ENCODE results near the gene KRTAP10-4.
"Not testable (repeated sequence)": the region's sequence is repeated elsewhere in the genome, so short reads cannot be mapped to it uniquely, and the experiment has no call there.

The KRTAP10-4 gene

DNA sequence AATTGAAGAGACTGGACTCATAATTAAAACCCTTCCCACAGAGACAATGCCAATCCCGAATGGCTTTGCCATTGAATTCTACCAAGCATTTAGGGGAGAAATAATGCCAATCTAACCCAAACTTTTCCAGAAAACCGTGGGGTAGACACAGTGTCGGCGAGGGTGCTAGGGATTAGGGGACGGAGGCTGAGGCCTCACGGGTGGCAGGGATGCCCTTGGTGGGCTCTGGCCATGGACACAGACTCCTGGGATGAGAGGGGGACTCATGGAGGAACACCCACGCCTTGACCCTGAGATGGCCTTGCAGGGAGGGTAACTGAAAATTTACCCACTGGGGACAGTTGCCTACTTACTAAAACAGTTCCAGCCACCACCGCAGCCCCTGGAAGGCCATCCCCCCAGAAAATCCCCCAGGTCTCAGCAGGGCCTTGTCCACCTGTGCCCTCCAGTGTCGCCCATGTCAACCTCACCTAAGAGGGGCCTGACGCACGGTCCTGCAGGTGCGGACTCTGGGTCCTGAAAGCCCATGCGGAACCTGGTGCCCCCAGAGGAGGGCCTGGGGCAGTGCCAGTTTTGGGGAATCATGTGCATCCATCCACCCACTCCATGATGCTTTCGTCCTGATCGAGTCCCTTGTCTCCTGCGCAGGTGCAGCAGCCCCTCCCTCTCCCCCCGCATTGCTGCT is 5.0 kb downstream of the KRTAP10-4 start:
- DNase-seq (ENCODE audit: low read depth), result no peak
- H3K4me3 ChIP-seq (ENCODE audit: low read depth, low read length), result no peak overlapping the region
- TF ChIP-seq, protein P1, sequence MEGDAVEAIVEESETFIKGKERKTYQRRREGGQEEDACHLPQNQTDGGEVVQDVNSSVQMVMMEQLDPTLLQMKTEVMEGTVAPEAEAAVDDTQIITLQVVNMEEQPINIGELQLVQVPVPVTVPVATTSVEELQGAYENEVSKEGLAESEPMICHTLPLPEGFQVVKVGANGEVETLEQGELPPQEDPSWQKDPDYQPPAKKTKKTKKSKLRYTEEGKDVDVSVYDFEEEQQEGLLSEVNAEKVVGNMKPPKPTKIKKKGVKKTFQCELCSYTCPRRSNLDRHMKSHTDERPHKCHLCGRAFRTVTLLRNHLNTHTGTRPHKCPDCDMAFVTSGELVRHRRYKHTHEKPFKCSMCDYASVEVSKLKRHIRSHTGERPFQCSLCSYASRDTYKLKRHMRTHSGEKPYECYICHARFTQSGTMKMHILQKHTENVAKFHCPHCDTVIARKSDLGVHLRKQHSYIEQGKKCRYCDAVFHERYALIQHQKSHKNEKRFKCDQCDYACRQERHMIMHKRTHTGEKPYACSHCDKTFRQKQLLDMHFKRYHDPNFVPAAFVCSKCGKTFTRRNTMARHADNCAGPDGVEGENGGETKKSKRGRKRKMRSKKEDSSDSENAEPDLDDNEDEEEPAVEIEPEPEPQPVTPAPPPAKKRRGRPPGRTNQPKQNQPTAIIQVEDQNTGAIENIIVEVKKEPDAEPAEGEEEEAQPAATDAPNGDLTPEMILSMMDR (IDR thresholded peaks at IDR 0.05; ENCODE audit: low read depth, low read length, missing control alignments), result no peak

DNA sequence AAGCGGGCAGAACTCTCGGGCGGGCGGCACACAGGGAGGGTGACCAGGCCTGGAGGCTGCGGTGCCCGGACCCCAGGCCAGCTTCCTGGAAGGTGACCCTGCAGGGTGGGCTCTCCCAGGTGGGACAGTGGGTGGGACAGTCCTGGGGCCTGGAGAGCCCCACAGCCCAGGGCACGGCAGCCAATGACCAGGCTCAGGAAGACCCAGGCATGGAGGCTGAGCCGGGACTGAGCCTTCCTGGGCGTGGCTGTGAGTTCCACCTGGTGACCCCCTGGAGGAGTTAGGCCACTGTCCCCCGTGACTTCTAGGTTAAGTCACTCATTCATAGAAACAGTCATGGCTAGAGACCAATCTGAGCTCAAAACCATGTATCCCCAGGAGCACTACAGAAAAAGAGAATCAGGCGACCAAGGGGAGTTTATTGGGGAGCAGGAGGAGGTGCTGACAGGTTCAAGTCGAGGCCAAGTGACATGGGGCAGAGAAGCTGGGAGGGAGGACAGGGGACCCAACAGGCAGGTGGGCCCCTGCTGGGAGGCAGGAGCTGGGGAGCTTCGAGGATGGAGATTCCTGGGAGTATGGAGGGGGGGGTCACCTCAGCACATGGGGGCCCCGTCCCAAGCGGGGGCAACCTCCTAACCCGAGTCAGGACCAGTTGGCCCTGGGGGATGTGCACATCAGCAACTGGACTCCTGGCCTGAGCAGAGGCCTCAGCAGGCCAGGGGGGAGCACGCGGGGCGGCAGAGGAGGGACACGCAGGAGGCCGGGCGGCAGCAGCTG is 5.7 kb downstream of the KRTAP10-4 start:
- H3K4me3 ChIP-seq (ENCODE audit: low read depth, low read length), result no peak overlapping the region
- TF ChIP-seq, protein P1 (IDR thresholded peaks at IDR 0.05; ENCODE audit: low read depth, low read length, missing control alignments), result no peak
- no peak for DNase-seq (ENCODE audit: low read depth)

DNA sequence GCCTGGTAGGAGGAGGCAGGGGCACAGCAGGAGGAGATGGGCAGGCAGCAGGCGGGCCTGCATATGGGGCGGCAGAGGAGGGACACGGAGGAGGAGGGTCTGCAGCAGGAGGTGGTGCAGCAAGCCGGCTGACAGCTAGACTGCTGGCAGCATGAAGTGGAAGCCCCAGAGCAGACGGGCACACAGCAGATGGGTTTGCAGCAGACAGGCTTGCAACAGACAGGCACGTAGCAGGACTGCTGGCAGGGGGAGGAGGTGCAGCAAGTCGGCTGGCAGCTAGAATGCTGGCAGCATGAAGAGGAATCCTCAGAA is 6.3 kb downstream of the KRTAP10-4 start:
- no peak overlapping the region for H3K4me3 ChIP-seq (ENCODE audit: low read depth, low read length)
- no peak for DNase-seq (ENCODE audit: low read depth)
- TF ChIP-seq, protein P1 (IDR thresholded peaks at IDR 0.05; ENCODE audit: low read depth, low read length, missing control alignments), result no peak

DNA sequence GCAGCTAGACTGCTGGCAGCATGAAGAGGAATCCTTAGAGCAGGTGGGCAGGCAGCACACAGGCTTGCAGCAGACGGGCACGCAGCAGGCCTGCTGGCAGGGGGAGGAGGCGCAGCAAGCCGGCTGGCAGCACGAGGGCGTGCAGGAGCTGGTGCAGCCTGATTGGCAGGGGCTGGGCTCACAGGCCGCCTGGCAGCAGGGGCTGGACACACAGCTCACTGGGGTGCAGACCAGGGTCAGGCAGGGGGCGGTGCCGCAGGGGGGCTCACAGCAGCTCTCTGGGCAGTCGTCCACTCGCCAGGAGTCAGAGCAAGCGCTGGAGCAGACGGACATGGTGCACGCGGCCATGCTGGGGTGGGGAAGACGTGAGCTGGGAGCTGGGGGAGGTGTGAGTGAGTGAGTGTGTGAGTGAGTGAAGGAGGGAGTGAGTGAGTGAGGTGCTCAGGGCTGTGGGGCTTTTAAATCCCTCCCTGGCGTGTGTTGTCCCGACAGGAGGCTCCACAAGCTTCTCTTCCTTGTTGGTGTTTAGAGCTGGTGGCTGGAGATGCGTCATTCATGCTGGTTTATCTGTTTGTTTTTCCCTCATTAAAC is 6.8 kb downstream of the KRTAP10-4 start, which contains the start of gene KRTAP10-5:
TSS of gene KRTAP10-5 (minus strand) at position 374 of the 591 bp plus-strand sequence. CDS start at position 348, 26 bp downstream.
- H3K4me3 ChIP-seq (ENCODE audit: low read depth, low read length); DNase-seq (ENCODE audit: low read depth): not testable (repeated sequence)

DNA sequence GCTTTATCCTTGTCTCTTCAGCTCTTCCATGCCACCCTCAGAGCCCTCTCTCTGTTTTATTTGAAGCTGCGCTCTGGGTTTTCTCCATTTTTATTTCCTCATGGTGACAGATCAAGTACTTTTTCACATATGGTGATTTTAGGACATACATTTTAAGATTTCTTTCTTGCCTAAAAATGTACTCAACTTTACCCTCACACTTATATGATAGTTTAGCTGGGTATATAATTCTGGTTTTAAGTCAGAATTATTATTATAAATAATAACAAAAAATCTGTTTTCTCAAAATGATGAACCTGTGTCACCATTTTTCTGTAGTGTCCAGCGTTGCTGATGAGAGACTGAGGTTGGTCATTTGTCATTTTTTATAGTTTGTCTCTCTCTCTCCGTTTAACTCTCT is 7.6 kb downstream of the KRTAP10-4 start:
- H3K4me3 ChIP-seq (ENCODE audit: low read depth, low read length), result no peak overlapping the region
- TF ChIP-seq, protein P1 (IDR thresholded peaks at IDR 0.05; ENCODE audit: low read depth, low read length, missing control alignments), result no peak
- DNase-seq (ENCODE audit: low read depth), result no peak

DNA sequence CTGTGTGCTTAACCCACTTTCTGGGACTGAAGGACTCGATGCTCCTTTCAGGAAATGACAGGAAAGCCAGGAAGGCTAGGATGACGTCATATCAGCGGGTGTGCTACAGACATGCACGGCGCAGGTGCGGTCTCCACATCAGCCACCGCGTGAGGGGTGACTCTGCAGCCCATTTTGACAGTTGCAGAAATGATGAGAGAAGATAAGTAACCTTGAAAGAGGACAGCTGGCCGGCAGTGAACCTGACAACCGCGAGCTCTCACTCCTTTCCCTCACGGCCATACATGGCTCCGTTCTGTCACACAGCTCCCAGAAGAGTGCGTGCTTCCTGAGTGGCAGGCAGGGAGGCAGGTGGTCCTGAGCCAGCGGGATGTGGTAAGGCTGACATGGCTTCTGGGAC is 8.5 kb downstream of the KRTAP10-4 start:
- no peak for DNase-seq (ENCODE audit: low read depth)
- TF ChIP-seq, protein P1 (IDR thresholded peaks at IDR 0.05; ENCODE audit: low read depth, low read length, missing control alignments), result no peak
- H3K4me3 ChIP-seq (ENCODE audit: low read depth, low read length), result no peak overlapping the region

DNA sequence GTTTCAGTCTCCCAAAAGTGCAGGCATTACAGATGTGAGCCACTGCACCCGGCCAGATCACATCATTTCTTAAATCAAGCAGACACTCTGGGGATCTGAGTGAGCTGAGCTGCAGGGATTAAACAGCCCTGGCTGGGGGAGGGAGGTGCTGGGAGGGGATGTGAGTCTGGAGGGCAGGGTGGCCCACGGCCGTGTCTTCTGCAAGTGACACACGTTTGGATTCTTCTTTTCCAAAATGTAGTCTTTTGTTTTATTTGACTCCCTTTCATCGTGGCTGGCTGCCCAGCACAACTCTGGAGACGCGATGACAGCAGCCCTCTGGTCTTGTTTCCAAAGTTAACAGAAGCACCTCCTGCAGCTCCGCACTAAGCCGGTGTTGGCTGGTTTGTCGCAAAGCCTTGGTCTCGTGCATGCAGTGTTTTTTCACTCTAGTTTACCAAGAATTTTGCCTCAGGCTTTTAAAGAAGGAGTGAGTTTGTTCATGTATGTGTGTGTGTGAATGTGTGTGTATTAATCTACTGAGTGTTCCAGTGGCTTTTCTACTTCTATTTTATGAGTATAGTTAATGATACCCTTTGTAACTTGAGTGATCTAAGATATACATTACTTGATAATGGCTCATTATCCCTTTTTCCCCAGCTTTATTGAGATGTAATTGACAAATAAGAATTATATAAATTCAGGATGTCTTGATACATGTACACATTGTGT is 9.7 kb downstream of the KRTAP10-4 start:
- TF ChIP-seq, protein P1 (IDR thresholded peaks at IDR 0.05; ENCODE audit: low read depth, low read length, missing control alignments), result no peak
- no peak for DNase-seq (ENCODE audit: low read depth)
- H3K4me3 ChIP-seq (ENCODE audit: low read depth, low read length), result no peak overlapping the region

Data from GM12864 (cell line).